Measurements from ENCODE around the gene REC8. TPM values are rescaled to one million over a fixed set of nuclear protein-coding genes. Genes with fewer than 3 reads are reported as not detected.
A peak's percentile ranks its signal among the peaks of the same experiment; 100 is the strongest.

Gene REC8
- total and polyA plus RNA-seq, 2 of the 13 experiments (the other 11 are each of a cell fraction or from before 2014, with no cell fraction given) = 3.4 to 14.7 TPM

DNA sequence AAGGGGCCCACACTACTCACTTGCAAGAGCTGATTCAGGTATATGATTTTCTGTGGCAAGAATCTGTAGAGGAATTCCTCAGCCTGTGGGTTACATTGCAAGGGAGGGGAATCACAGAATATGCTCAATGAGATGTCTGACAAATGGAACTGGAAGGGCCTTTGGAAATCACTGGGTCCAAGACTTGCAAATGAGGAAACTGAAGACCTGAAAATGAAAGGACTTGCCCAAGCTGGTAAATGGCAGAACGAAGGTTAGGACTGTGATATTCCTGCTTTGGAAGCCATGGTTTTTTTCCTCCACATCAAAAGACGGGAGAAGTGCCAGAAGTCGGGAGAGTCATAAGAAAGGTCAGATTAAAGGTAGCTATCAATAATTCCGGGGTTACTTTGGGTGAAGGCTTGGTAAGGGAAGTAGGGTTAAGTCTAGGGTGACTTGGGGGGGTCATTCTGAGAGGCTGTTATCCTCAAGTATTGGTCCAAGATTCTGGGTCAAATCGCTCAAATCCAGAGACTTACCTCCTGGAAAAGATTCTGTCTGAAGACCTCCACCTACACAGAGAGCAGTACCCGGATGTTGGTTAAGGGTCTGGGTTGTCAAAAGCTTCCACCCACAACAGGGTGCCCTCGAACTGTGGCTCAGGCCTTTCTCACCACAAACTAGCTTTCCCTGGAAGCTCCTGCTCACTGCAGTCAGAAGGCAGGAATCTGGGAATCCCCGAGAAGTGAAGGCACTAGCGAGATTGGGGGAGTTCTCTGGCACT, 26.0 kb upstream of the REC8 start (continued):
- TF ChIP-seq, protein P1, sequence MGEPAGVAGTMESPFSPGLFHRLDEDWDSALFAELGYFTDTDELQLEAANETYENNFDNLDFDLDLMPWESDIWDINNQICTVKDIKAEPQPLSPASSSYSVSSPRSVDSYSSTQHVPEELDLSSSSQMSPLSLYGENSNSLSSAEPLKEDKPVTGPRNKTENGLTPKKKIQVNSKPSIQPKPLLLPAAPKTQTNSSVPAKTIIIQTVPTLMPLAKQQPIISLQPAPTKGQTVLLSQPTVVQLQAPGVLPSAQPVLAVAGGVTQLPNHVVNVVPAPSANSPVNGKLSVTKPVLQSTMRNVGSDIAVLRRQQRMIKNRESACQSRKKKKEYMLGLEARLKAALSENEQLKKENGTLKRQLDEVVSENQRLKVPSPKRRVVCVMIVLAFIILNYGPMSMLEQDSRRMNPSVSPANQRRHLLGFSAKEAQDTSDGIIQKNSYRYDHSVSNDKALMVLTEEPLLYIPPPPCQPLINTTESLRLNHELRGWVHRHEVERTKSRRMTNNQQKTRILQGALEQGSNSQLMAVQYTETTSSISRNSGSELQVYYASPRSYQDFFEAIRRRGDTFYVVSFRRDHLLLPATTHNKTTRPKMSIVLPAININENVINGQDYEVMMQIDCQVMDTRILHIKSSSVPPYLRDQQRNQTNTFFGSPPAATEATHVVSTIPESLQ (CRISPR knock-in tag; conservative IDR thresholded peaks at IDR 0.05) = no peak
- TF ChIP-seq, protein P2, sequence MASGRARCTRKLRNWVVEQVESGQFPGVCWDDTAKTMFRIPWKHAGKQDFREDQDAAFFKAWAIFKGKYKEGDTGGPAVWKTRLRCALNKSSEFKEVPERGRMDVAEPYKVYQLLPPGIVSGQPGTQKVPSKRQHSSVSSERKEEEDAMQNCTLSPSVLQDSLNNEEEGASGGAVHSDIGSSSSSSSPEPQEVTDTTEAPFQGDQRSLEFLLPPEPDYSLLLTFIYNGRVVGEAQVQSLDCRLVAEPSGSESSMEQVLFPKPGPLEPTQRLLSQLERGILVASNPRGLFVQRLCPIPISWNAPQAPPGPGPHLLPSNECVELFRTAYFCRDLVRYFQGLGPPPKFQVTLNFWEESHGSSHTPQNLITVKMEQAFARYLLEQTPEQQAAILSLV (CRISPR knock-in tag; IDR thresholded peaks at IDR 0.05; ENCODE audit: borderline replicate concordance) = no peak
- TF ChIP-seq STAT6 (CRISPR knock-in tag; IDR thresholded peaks at IDR 0.05; ENCODE audit: borderline replicate concordance) = 0 out of 2 replicates have a peak, but pooled peaks have one; percentile 69
- TF ChIP-seq STAT5B (CRISPR knock-in tag; IDR thresholded peaks at IDR 0.05) = no peak
- no peak for TF ChIP-seq ZSCAN20 (CRISPR knock-in tag; IDR thresholded peaks at IDR 0.05; ENCODE audit: borderline replicate concordance)
- TF ChIP-seq MAZ (IDR thresholded peaks at IDR 0.05; ENCODE audit: borderline replicate concordance, low read depth, low read length) = no peak
- no peak for TF ChIP-seq MAZ (CRISPR knock-in tag; IDR thresholded peaks at IDR 0.05; ENCODE audit: low read depth)
- no peak for TF ChIP-seq DMAP1 (CRISPR knock-in tag; IDR thresholded peaks at IDR 0.05)
- TF ChIP-seq MBNL3 (CRISPR knock-in tag; conservative IDR thresholded peaks at IDR 0.05) = no peak
- no peak; the same call in 1 of the 2 replicates for TF ChIP-seq ISL2 (CRISPR knock-in tag; IDR thresholded peaks at IDR 0.05)
- 0 out of 2 replicates have a peak, but pooled peaks have one; percentile 47 for TF ChIP-seq ZBTB21 (CRISPR knock-in tag; IDR thresholded peaks at IDR 0.05)
- no peak for TF ChIP-seq TBP (CRISPR knock-in tag; IDR thresholded peaks at IDR 0.05)
- no peak for TF ChIP-seq SNAPC2 (CRISPR knock-in tag; IDR thresholded peaks at IDR 0.05)
- TF ChIP-seq RFX5 (IDR thresholded peaks at IDR 0.05; ENCODE audit: low read depth, low read length) = no peak
- no peak; the same call in 1 of the 2 replicates for TF ChIP-seq GATA4 (IDR thresholded peaks at IDR 0.05; ENCODE audit: borderline replicate concordance, low read depth)
- TF ChIP-seq ZNF34 (CRISPR knock-in tag; IDR thresholded peaks at IDR 0.05; ENCODE audit: borderline replicate concordance) = peak; percentile 73; the same call in 1 of the 2 replicates
- TF ChIP-seq, protein P3, sequence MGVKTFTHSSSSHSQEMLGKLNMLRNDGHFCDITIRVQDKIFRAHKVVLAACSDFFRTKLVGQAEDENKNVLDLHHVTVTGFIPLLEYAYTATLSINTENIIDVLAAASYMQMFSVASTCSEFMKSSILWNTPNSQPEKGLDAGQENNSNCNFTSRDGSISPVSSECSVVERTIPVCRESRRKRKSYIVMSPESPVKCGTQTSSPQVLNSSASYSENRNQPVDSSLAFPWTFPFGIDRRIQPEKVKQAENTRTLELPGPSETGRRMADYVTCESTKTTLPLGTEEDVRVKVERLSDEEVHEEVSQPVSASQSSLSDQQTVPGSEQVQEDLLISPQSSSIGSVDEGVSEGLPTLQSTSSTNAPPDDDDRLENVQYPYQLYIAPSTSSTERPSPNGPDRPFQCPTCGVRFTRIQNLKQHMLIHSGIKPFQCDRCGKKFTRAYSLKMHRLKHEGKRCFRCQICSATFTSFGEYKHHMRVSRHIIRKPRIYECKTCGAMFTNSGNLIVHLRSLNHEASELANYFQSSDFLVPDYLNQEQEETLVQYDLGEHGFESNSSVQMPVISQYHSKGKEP (CRISPR knock-in tag; IDR thresholded peaks at IDR 0.05) = no peak
- TF ChIP-seq ZNF207 (IDR thresholded peaks at IDR 0.05; ENCODE audit: borderline replicate concordance) = no peak
- peak; percentile 5; the same call in 1 of the 2 replicates for TF ChIP-seq ZNF136 (CRISPR knock-in tag; IDR thresholded peaks at IDR 0.05; ENCODE audit: low read depth)
- TF ChIP-seq ZNF816 (CRISPR knock-in tag; IDR thresholded peaks at IDR 0.05; ENCODE audit: borderline replicate concordance) = no peak
- peak; percentile 75; the same call in 1 of the 2 replicates for TF ChIP-seq PAWR (CRISPR knock-in tag; IDR thresholded peaks at IDR 0.05; ENCODE audit: borderline replicate concordance)
- TF ChIP-seq ZNF24 (IDR thresholded peaks at IDR 0.05) = 0 out of 2 replicates have a peak, but pooled peaks have one; percentile 13
- no peak for TF ChIP-seq TEAD3 (CRISPR knock-in tag; optimal IDR thresholded peaks at IDR 0.05; ENCODE audit: borderline replicate concordance)

Data from HepG2 (cell line).